GM12891 (cell line): ENCODE results near the gene GPC6.

ENCODE experiments used
- PAX5 ChIP-seq: IDR thresholded peaks from 2 replicates; pipeline ENCODE4 v1.6.1; 2011; ENCODE audit warnings: low read length, moderate library complexity, mild to moderate bottlenecking; ENCODE audit not compliant: insufficient read depth, severe bottlenecking
- POLR2A ChIP-seq: IDR thresholded peaks from 2 replicates; pipeline ENCODE4 v1.6.1; 2011; ENCODE audit warnings: low read depth, low read length, control low read depth
- SPI1 ChIP-seq: IDR thresholded peaks from 2 replicates; pipeline ENCODE4 v1.6.1; 2011; ENCODE audit warnings: low read depth, low read length, control low read depth
- TAF1 ChIP-seq: IDR thresholded peaks from 2 replicates; pipeline ENCODE4 v1.6.1; 2011; ENCODE audit warnings: low read depth, low read length, control low read depth

- no peak for TF ChIP-seq POLR2A
- no peak for TF ChIP-seq TAF1
- TF ChIP-seq SPI1 = no peak
- no peak for TF ChIP-seq PAX5
Observed at GRCh38 chr13:93752541-93752940, 525.9 kb downstream of the GPC6 start.
